Stimulated activated CD8-positive, alpha-beta memory T cell treated with anti-CD3 and anti-CD28 coated beads, Interleukin-15, amount 100 ng/mL, for 1 hour (primary cell): Measurements from ENCODE around the gene ADM5.

Experiments
- DNase-seq: peaks from one replicate; pipeline ENCODE4 v3.0.0-alpha.2; 2020; ENCODE audit warnings: low read depth

ADM5 gene

DNA sequence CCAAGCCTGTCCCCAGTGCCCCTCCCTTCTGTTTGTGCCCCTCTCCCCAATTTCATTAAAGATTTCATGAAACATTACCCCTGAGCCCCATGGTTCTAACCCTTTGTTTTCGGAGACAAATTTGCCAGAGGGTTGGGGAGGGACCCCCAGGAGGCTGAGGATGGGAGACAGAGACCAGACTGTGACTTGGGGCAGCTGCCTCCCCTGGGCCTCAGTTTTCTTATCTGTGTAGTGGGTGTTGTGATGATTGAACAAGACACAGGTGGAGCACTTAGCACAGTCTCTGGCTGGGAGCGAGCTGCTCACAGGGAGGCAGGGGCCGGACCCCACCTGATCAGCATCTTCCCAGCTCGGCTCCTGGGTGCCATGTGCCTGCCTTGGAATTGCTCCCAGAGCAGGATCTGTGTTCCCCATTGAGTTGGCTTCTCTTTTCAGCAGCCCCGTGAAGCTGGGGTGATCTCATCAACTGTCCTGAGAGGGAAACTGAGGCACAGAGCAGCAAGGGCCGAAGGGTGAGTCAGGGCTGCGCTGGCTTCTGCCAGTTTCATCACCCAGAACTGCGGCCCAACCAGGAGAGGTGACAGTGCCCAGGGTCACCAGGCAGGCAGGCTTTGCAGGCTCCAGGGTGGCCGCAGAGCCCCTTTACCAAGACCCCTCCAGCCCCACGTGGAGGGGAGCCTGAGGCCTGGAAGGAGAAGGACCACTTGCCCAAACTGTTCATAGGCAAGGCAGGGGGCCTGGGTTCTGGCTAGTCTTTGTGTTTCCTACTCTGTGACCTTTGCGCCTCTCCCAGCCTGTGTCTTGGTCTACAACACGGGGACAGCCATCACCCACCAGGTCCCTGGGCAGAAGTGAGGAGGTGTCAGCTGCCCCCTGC, 30.6 kb upstream of the ADM5 start:
- no peak for DNase-seq

DNA sequence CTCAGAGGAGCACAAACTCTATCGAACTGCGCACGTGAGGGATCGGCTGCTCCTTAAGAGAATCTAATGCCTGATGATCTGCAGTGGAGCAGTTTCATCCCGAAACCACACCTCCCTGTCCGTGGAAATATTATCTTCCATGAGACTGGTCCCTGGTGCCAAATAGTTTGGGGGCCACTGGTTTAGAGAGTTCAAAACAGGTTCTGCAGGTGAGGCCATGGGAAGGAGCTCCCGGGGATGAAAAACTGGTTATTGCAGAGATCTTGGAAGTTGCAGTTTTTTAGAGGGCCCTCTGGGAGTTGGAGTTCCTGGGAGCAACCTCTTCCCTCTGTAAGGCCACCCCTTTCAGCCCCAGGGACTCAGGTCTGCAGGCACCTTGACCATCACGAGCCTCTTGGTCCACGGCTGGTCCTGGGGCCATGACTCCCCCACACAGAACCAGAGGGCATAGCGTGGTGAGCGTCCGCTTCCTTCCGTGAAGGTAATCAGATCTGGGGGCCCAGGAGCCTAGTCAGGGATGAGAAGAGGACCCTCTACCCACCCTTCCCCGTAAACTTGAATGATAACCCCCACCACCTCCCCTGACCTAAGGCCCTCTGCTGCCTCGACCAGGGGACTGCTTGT, 28.9 kb upstream of the ADM5 start:
- DNase-seq: no peak

DNA sequence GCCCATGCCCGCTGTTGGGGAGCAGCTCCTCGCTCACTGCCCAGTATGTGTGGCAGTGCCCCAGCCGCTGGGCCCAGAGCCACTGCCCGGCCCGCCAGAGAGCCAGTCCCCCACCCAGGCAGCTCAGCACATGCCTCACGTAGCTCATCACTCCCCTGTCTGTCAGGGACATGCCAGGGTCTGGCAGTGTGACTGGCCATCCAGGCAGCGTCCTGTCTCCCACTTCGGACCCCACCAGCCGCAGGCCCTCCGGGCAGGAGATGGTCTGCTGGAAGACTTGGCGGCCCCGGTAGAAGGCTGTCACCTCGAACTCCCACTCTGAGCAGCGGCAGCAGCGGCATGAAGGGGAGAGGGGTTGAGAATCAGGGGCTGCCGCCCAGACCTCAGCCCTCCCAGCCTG, 27.4 kb upstream of the ADM5 start:
- no peak for DNase-seq

DNA sequence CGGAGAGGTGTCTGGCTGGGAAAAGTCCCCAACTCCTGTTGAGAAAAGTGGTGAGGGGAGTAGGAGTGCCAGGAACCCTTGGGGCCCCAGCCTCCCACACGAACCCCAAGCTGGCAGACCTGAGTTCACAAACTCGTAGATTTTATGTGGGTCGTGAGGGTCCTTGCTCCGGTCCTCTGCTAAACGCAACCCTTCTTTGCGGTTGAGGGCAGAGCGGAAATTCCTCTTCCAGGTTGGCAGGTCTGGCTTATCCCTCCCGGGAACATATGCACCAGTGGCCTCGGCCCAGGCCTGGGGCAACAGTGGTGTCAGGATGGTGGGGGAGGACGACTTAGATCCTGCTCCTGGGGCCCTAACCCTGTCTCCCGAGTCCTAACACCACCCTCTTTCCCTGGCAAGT, 26.2 kb upstream of the ADM5 start:
- no peak for DNase-seq

DNA sequence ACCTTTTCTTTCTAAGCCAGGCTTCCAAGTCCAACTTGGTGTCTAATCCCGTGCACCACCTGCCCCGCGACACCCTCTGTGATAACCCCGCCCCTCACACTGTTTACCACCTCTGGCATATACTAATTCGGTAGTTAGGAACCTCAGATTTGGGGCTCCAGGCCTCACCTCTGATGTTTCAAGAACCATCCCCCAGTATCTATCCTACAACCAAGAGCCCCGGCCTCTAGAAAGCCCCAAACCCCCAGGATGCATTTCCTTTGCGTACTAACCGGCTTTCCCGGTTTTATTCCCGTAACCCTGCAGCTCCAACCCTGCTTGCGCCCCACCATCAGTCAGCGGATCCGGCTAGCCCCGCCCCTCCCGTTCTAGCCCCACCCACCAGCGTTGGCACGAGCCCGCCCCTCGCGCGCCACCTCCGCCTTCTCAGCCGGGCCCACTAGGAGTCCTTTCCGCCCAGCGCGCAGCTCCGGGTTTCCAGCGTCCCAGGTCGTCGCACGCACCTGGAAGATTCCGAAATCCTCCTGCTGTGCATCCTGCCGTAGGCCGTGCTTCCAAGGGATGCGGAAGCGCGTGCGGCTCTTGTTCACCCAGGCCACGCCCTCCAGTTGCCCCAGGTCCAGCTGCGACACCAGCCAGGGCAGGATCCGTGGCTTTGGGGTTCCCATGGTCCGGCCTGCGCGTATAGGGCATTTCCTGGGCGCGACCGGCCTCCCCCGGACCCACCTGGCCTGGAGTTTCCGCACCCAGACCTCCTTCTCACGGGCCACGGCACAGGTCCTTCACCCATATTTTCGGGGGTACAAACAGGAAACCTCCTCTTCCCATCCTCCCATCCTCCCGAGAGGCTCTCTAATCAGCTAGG, 25.0 kb upstream of the ADM5 start:
- peak; percentile 93 for DNase-seq

DNA sequence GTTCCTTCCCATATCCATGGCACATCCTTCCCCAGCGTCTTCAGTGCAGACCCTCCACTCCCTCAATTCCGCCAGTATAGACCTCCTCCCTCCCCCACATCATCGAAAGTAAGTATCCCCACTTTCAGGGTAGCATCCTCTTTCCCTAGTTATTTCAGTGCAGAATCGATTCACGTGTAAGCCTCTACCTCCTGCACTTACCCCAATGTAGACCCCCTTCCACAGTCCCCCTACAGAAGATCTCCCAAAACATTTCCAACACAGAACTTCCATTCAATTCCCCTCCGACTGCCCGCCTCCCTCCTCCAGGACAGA, 24.4 kb upstream of the ADM5 start:
- no peak for DNase-seq

DNA sequence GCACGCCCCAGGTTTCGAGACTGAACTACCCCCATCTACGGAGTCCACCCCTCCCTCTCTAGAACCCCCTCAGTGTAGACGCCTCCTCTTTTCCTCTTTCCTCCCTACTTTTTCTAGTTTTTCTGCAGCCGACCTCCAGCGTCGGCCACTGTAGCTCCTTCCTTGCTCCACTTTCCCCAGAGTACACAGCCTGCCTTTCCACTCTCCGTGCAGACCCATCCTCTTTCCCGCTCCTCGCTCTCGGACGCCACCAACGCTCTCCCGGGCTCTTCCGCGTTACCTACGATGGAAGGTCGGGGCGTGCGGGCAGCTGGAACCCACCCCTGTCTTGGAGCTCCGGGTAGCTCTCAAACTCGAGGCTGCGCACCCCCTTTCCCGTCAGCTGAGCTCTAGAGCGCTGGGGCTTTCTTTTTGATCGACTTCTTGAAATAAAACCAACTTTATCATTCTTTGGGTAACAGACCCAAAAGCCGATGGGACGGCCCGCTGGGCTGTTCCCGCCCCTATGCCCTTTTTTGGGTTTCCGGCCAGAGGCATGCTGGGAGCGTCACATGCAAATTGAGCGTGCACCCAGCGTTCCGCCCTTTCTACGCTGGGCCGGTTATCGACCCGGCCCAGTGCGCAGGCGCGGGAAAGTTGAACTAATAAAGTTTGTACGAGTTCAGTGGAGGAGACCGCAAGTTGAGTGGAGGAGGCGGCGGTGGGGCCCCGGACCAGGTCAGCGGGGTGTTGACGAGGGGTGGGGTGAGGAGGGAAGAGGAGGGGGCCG, 23.9 kb upstream of the ADM5 start, which contains the start of the genes BCL2L12 and IRF3:
TSS of gene BCL2L12 (plus strand) at position 583 of the 769 bp plus-strand sequence. CDS start 760 bp downstream, outside the sequence.
TSS of gene IRF3 (minus strand) at position 507 of the 769 bp plus-strand sequence. CDS start 1,019 bp downstream, outside the sequence.
- peak; percentile 100 for DNase-seq

DNA sequence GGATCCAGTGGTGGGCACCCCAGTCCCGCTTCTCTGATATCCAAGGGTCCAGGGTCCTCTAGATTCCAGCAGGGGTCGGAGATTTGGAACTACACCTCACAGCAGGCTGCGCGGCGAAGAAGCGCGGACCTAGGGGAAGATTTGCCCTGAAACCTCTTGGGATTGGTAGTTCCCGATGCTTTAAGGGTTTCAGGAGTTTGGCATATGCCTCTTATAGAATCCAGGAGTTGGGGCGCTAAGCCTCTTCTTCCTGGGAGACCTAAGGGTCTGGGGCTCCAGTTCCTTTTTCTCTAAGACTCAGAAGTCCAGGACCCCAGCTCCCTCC, 23.3 kb upstream of the ADM5 start:
- no peak for DNase-seq

DNA sequence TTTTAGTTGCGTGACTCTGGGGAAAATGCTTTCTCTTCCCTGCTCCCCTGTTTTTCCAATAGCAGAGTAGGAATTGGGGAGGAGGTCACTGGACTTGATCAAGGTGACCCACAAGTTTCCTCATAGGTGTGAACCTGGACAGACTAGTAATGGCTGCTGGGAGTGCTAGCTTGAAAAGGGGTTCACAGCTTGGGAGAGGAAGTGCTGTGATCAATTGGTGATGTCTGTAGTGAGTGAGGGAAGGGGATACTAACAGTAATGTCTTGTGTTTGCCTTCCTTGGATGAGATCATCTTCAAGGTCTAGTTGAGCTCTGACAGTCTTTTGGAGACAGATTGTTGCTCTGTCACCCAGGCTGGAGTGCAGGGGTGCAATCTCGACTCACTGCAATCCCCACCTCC, 21.9 kb upstream of the ADM5 start:
- DNase-seq: no peak

DNA sequence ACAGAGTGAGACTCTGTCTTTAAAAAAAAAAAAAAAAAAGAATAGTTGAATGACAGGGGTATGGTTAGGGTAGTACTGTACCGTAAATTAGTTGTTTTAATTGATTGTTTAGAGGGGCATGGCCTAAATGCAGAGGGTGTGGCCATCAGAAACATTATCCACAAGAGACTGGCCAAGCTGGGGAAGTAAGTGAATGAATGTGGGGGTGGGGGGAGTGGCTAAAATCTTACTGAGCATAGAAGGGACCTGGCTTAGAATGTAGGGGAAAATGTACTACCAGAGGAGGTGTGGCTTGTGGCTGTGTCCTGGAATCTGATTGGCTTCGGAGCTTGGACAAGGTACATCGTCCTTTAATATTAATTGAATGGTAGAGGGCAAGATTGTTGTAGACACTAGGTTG, 19.9 kb upstream of the ADM5 start:
- no peak for DNase-seq

DNA sequence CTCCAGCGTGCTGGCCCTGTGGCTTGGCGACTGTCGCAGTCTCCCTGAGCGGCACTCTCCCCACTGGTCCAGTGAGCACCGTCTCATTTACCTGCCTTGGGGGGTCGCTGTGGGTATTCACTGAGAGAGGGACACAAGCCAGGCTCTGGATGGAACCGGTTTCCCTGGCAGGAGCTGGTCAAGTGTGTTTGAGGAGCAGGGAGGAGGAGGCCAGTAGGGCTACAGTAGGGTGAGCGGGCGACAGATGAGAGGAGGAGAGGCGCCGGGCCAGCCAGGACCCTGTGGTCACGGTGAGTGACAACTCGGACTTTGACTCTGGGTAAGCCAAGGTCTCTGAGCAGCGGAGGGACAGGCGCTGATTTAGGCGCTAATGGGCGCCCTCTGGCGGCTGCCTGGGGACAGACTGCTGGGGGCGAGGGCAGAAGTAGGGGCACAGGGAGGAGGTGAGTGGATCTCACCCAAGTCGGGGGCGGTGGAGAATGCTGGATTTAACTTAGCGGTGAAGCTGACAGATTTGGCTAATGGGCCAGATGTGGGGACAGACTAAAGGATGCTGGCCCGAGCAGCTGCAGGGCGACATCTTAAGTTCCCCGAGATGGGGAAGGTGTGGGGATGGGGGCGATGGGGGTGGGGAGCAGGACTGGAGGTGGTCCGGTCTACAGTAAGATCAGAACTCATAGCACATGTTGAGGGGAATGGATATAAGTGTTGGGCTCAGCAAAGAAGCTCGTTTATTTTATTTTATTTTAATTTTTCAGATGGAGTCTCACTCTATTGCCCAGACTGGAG, 17.1 kb upstream of the ADM5 start:
- peak; percentile 59 for DNase-seq

DNA sequence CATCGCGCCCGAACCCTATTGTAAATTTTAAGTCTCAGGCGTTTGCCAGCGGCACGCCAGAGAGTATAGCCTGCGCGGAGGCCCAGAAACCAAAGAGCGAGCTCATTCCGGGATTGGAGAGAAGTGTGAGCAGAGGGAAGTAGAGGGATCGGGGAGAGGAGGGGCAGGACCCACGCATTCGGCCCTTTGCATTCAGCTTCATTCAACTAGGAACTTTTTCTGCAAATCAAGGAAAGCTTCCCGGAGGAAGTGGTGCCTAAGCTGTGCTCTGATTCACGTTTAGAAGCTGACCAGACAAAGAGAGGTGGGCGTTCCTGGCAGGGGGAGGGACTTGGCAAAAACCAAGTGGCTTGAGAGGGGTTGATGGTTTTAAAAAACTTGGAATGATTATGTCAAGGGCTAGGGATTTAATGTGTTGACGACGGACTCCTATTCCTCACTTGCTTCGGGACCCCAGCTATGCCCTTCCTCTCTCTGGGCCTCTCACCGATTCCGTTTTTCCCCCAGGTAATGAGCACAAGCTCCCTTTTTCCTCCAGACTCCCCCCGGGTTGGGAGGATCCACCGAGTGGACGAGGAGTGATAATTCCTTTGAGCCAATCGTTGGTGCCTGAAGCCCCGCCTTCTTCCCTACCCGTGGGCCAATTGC, 13.1 kb upstream of the ADM5 start:
- DNase-seq: peak; percentile 40

DNA sequence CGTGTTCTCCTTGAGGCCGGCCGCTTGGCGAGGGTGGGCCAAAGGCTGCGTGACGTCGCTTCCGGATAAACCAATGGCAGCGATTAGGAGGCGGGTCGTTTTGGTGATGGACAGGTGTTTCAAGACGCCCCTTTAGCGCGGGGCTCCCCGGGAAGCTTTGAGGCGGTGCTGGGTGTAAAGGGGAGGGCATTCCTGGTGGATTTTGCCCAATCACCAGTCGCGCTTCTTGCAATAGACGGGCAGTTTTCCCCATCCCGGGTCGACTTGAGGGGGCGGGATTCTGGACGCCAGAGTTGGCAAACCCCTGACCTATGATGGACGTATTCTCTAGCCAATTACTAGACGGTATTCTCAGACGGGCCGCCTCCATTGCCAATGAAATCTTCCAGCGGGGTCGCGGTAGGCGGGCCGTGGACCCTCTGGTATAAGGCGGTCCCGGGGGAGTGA, 12.6 kb upstream of the ADM5 start:
- DNase-seq: peak; percentile 96

DNA sequence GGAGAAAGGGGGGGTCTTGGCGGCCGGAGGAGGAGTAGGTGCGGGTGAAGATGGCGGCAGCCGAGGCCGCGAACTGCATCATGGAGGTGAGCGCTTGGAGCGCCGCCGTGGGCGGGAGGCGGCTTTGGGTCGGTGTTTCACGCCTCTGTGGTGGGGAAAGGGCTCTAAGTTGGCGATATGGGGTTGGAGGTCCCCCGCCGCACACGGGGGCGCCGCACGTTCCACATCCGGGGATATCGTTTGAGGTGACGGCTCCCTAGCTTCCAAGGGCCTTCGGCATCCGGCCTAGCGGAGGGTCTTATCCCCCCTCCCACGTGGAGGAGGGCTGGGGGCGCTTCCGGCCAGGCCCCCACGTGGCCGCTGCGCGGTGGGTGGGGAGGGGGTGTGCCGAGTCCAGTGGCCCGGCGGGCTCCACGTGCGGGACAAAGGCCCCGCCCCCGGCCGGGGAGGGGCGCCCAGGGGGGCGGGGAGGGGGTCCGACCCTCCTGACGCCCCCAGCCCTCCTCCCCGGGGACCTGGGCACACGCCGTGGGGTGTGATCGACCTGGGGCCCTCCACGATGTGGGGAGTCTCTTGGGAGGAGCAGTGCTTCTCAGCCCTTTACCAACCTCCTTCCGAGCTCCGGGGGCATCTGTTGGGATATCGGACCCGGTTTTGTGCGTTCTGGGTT, 12.0 kb upstream of the ADM5 start, which contains the start of gene PRMT1:
TSS of gene PRMT1 (plus strand) at position 41 of the 670 bp plus-strand sequence. CDS start at position 51, 10 bp downstream.
- DNase-seq: no peak

DNA sequence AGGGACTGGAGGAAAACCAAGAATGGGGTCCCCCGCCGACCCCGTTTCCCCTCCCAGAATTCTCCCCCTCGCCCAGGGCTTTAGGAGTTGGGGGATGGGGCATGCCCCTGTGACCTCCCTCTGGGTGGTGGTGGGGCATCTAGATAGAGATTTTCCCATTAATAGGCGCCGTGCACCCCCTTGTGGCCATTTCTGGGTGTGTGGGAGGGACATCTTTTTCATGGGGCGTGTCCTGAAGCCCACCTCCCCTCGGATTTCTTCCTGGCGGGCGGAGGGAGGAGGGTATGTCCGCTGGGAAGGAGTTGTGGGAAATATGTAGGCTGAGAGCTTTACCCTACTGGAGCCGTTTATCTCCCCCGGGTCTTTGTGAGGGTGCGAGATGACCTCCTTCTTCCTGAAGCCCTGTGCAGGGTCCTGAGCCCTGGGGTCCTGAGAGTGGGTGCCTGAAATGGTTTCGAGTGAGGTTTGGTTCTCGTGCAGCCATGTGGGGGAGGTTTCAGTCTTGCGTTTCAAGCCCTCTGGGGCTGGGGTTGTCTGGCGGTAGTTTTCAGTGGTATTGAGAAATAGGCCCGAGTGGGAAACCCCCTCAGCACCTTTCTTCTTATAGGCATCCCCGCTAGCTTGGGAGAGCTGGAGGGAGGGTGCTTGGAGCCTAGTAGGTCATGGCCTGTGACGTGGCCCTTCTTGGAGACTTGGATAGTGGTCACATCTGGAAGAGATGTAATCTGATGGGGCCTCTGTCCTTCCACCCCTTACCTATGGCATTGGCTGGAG, 11.3 kb upstream of the ADM5 start:
- peak; percentile 76 for DNase-seq

DNA sequence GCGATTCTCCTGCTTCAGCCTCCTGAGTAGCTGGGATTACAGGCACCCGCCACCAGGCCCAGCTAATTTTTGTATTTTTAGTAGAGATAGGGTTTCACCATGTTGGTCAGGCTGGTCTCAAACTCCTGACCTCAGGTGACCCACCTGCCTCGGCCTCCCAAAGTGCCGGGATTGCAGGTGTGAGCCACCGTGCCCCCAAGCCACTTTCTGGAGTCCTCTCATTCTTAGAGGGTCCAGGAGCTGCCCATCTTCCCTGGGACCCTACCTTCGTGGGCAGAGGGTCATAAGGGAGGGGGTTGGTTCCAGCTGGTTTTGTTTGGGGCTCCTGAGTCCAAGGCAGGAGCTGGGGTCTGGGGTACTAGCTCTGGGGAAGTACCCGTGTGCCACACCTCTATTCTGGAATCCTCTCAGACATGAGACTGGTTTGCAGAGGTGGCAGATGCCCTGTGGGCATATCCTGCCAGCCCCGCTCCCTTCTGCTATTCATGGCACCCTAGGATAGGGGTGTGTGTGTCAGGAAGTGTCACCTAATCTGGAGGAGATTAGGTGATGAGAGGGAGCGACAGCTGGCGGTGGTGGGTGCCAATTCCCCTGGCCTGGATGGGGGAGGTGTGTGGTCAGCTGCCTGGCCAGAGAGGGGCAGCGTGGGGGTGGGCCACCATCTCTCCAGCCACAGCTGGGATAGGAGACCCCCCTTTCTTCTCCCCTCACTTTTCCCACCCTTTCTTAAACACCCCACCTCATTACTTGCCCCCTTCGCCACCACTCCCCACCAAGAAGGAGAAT, 10.2 kb upstream of the ADM5 start:
- DNase-seq: no peak

DNA sequence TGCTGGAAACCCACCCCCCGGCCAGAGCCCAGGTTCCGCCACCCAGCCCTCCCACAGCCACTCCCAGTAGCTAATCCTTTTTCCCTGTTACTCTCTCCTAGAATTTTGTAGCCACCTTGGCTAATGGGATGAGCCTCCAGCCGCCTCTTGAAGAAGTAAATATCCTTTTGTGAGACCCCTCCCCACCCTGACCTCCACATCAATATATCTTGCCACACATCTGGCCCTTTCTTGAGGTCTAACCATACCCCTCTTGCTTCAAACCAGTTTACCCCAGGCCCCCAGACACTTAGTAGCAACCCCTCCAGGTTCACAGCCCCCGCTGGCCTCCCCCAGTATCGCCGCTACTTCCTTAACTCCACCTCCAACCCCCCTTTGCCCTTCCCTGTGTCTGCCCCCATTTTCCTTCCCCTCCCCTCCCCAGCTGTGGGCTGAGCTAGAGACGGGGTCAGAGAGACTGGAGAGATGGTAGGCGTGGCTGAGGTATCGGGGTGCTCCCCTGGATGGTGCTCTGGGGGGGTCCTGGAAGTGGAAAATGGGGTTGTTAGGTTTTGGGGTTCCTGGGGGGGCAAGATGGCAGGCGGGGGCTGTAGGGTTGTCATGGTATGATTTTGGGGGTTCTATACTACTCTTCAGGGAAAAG, 9.5 kb upstream of the ADM5 start:
- no peak for DNase-seq
